Colonic mucosa (tissue), 4 donors: ENCODE results near the gene MED9. TPM values are rescaled to one million over a fixed set of nuclear protein-coding genes. Genes with fewer than 3 reads are reported as not detected.

Experiments
- DNase-seq: peaks from one replicate; pipeline ENCODE4 v3.0.0-alpha.2; 2020
- H3K27ac ChIP-seq: fragments of 200-600 bp; one replicate; pipeline ENCODE4 v1.8.0; 2021
- H3K27me3 ChIP-seq: fragments of 200-600 bp; one replicate; pipeline ENCODE4 v1.8.0; 2021
- H3K36me3 ChIP-seq: fragments of 200-600 bp; one replicate; pipeline ENCODE4 v1.8.0; 2021
- H3K4me1 ChIP-seq: fragments of 200-600 bp; one replicate; pipeline ENCODE4 v1.8.0; 2021; ENCODE audit warnings: mild to moderate bottlenecking
- H3K4me3 ChIP-seq: fragments of 200-600 bp; one replicate; pipeline ENCODE4 v1.8.0; 2021
- H3K9ac ChIP-seq, 2 donors: one replicate each; pipeline ENCODE4 v1.7.0; 2013; ENCODE audit warnings: control low read depth in 2 of 2, low read depth in 2 of 2, low read length in 2 of 2
- H3K9me3 ChIP-seq: fragments of 200-600 bp; one replicate; pipeline ENCODE4 v1.8.0; 2021
- CTCF ChIP-seq: fragments of 200-600 bp; IDR thresholded peaks from one replicate; pipeline ENCODE4 v1.8.0; 2022; ENCODE audit warnings: antibody characterized with exemption, mild to moderate bottlenecking
- intact Hi-C: fragments of 100-400 bp; cut with DNase I; formaldehyde crosslinking; loops from one replicate; pipeline ENCODE4 v1.14.1; 2022
- total RNA-seq, 2 donors: library from RNA; stranded (reverse); fragmentation: NEBNext Ultra II Directional in 1 of 2; extraction: Animal tissue kit (Norgen Biotek cat#: 25700) in 1 of 2; gene quantifications; one replicate each; pipeline ENCODE4 v1.2.1, GENCODE V29; 2021
- donor health status: healthy.
- donor health status: DM: no; HTN: no; CAD: no.
- donor health status: DM: no; HTN: no; CAD: no.

The MED9 gene
- total RNA-seq, 2 donors from 2014 or later = 15.3 to 23.8 TPM

- no peaks in the 10 kb centered on the region for H3K27me3 ChIP-seq
- no peak overlapping the region for H3K27ac ChIP-seq
- no peak for TF ChIP-seq CTCF
- no peak overlapping the region for H3K4me3 ChIP-seq
- H3K9me3 ChIP-seq = no peaks in the 10 kb centered on the region
- H3K4me1 ChIP-seq = peaks cover 5% of the 10 kb centered on the region
- H3K36me3 ChIP-seq = no peaks in the 10 kb centered on the region
- H3K9ac ChIP-seq = no peak overlapping the region
- intact Hi-C loops = no loop called here
- no peak for DNase-seq
Measured at GRCh38 chr17:17469996-17470395, 6.8 kb upstream of the MED9 start.

- TF ChIP-seq CTCF = no peak
- Histone ChIP-seq H3K9ac (no peak overlapping the region), H3K36me3 (no peaks in the 10 kb centered on the region), H3K27me3 (no peaks in the 10 kb centered on the region), H3K9me3 (no peaks in the 10 kb centered on the region), H3K27ac (no peak overlapping the region), H3K4me3 (no peak overlapping the region), H3K4me1 (peaks cover 5% of the 10 kb centered on the region)
- no peak for DNase-seq
- intact Hi-C loops = no loop called here
Measured at GRCh38 chr17:17472333-17472920, 4.4 kb upstream of the MED9 start.

GRCh38 chr17:17474341-17474740 is 2.5 kb upstream of the MED9 start:
- TF ChIP-seq CTCF = no peak
- intact Hi-C loops = no loop called here
- no peaks in the 10 kb centered on the region for H3K9me3 ChIP-seq

GRCh38 chr17:17479209-17479608 is 2.4 kb downstream of the MED9 start:
- Histone ChIP-seq H3K36me3 (no peaks in the 10 kb centered on the region), H3K9me3 (no peaks in the 10 kb centered on the region), H3K9ac (no peak overlapping the region), H3K27me3 (no peaks in the 10 kb centered on the region), H3K4me1 (peaks cover 6% of the 10 kb centered on the region), H3K27ac (no peak overlapping the region), H3K4me3 (no peak overlapping the region)
- intact Hi-C loops = no loop called here
- no peak for DNase-seq
- TF ChIP-seq CTCF = no peak

More at GRCh38 chr17:17474341-17474740, 2.5 kb upstream of the MED9 start:
- Histone ChIP-seq H3K4me3 (no peak overlapping the region), H3K36me3 (no peaks in the 10 kb centered on the region), H3K9ac (no peak overlapping the region), H3K27me3 (no peaks in the 10 kb centered on the region), H3K4me1 (peaks cover 6% of the 10 kb centered on the region), H3K27ac (no peak overlapping the region)
- no peak for DNase-seq

- no peak overlapping the region for H3K4me3 ChIP-seq
- intact Hi-C loops = no loop called here
- H3K9me3 ChIP-seq = no peaks in the 10 kb centered on the region
- TF ChIP-seq CTCF = no peak
- DNase-seq = no peak
- H3K27me3 ChIP-seq = no peaks in the 10 kb centered on the region
- H3K36me3 ChIP-seq = no peaks in the 10 kb centered on the region
- H3K27ac ChIP-seq = no peak overlapping the region
- H3K4me1 ChIP-seq = peaks cover 6% of the 10 kb centered on the region
- no peak overlapping the region for H3K9ac ChIP-seq
Measured at GRCh38 chr17:17480593-17481148, 3.9 kb downstream of the MED9 start.
